ACC112 (cell line): ENCODE data around the gene PRRG4.

Experiments used
- H2AFZ ChIP-seq: fragments of 200-600 bp; sonication (generic); one replicate; pipeline ENCODE4 v1.6.0; 2017; ENCODE audit warnings: antibody characterized with exemption, low read length; ENCODE audit not compliant: unreplicated experiment
- H3K27ac ChIP-seq: fragments of 200-600 bp; sonication (generic); 2 replicates; pipeline ENCODE4 v1.5.1; 2014; ENCODE audit warnings: low read depth, mild to moderate bottlenecking, antibody characterized with exemption, low read length, moderate library complexity
- H3K27me3 ChIP-seq: fragments of 200-600 bp; sonication (generic); 2 replicates; pipeline ENCODE4 v1.6.1; 2014; ENCODE audit warnings: mild to moderate bottlenecking, antibody characterized with exemption, low read length, moderate library complexity, mixed read lengths; ENCODE audit not compliant: insufficient read depth
- H3K36me3 ChIP-seq: fragments of 200-600 bp; sonication (generic); 2 replicates; pipeline ENCODE4 v1.6.1; 2016; ENCODE audit warnings: mild to moderate bottlenecking, antibody characterized with exemption, low read length, moderate library complexity, mixed read lengths; ENCODE audit not compliant: insufficient read depth
- H3K4me1 ChIP-seq: fragments of 200-600 bp; sonication (generic); one replicate; pipeline ENCODE4 v1.6.1; 2016; ENCODE audit warnings: low read length, mixed read lengths; ENCODE audit not compliant: insufficient read depth, unreplicated experiment, control insufficient read depth
- H3K4me3 ChIP-seq: fragments of 200-600 bp; sonication (generic); 2 replicates; pipeline ENCODE4 v1.5.1; 2014; ENCODE audit warnings: mild to moderate bottlenecking, low read depth, low read length
- H3K79me2 ChIP-seq: fragments of 200-600 bp; sonication (generic); one replicate; pipeline ENCODE4 v1.6.0; 2016; ENCODE audit warnings: low read length; ENCODE audit not compliant: control insufficient read depth, unreplicated experiment, insufficient read depth

The PRRG4 gene

GRCh38 chr11:32830413-32830738 lies 649 bp downstream of the PRRG4 start:
- H2AFZ ChIP-seq, result peak overlapping the region; percentile 97
- 0 out of 2 replicates have a peak, but pooled peaks cover 3% of the 10 kb centered on the region for H3K27me3 ChIP-seq
- no peaks in the 10 kb centered on the region for H3K4me1 ChIP-seq
- peak overlapping the region; percentile 80 for H3K4me3 ChIP-seq
- no peaks in the 10 kb centered on the region for H3K36me3 ChIP-seq
- H3K79me2 ChIP-seq, result no peaks in the 10 kb centered on the region
- H3K27ac ChIP-seq, result no peak overlapping the region

DNA sequence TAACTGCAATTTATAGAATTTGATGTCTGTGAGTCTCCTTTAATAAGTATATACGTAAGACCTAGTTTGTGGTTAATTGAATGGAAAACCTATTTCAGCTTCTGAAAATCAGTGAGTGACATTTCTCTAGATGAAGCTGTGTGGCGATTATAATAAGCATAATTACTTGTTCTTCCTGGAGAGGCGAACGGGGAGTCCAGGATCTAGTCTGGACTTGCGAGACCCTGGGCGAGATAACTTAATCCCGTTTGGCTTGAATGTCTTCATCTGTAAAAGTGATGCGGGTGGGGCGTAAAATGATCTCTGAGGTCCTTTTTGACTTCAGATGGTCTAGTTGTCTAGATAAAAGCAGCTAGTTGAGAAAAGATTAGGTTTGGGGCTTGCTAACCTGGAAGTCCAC lies 1.1 kb downstream of the PRRG4 start:
- Histone ChIP-seq H3K79me2 (no peaks in the 10 kb centered on the region), H3K27ac (no peak overlapping the region), H3K36me3 (no peaks in the 10 kb centered on the region), H2AFZ (no peak overlapping the region), H3K4me1 (no peaks in the 10 kb centered on the region), H3K4me3 (no peak overlapping the region), H3K27me3 (0 out of 2 replicates have a peak, but pooled peaks cover 3% of the 10 kb centered on the region)

GRCh38 chr11:32831221-32831620 lies 1.5 kb downstream of the PRRG4 start:
- Histone ChIP-seq H2AFZ (no peak overlapping the region), H3K79me2 (no peaks in the 10 kb centered on the region), H3K27me3 (0 out of 2 replicates have a peak, but pooled peaks cover 3% of the 10 kb centered on the region), H3K4me3 (no peak overlapping the region), H3K27ac (no peak overlapping the region), H3K36me3 (no peaks in the 10 kb centered on the region), H3K4me1 (no peaks in the 10 kb centered on the region)

GRCh38 chr11:32833921-32834320 lies 4.2 kb downstream of the PRRG4 start:
- no peaks in the 10 kb centered on the region for H3K36me3 ChIP-seq
- peaks cover 3% of the 10 kb centered on the region for H3K4me1 ChIP-seq
- H2AFZ ChIP-seq, result no peak overlapping the region
- no peaks in the 10 kb centered on the region for H3K79me2 ChIP-seq
- H3K27me3 ChIP-seq, result 0 out of 2 replicates have a peak, but pooled peaks cover 3% of the 10 kb centered on the region
- H3K4me3 ChIP-seq, result no peak overlapping the region
- no peak overlapping the region for H3K27ac ChIP-seq

- H2AFZ ChIP-seq, result no peak overlapping the region
- H3K4me1 ChIP-seq, result peaks cover 4% of the 10 kb centered on the region
- H3K4me3 ChIP-seq, result no peak overlapping the region
- no peaks in the 10 kb centered on the region for H3K36me3 ChIP-seq
- no peaks in the 10 kb centered on the region for H3K79me2 ChIP-seq
- H3K27ac ChIP-seq, result no peak overlapping the region
- H3K27me3 ChIP-seq, result no peaks in the 10 kb centered on the region
Observed at GRCh38 chr11:32836946-32837345, 7.2 kb downstream of the PRRG4 start.

GRCh38 chr11:32838505-32839274 lies 9.0 kb downstream of the PRRG4 start:
- no peak overlapping the region for H2AFZ ChIP-seq
- no peaks in the 10 kb centered on the region for H3K27me3 ChIP-seq
- H3K79me2 ChIP-seq, result no peaks in the 10 kb centered on the region
- peaks cover 4% of the 10 kb centered on the region for H3K4me1 ChIP-seq
- H3K27ac ChIP-seq, result no peak overlapping the region
- H3K36me3 ChIP-seq, result no peaks in the 10 kb centered on the region
- no peak overlapping the region for H3K4me3 ChIP-seq

DNA sequence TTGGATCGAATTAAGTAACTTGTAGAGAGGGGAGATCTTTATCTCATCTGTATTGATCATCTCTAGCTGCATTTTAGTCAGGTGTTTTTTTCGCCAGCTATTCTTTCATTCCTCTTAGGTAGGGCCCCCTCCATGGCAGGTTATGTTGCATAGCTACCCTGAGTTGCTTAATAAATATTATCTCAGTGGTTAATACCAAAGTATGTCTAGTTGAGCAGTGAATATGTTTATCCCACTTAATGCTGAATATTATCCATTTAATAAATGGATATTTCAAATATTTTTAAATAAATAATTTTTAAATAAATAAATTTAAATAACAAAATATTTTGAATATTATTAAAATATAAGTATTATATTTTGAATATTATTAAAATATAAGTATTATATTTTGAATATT lies 9.6 kb downstream of the PRRG4 start:
- Histone ChIP-seq H3K27me3 (no peaks in the 10 kb centered on the region), H3K4me3 (no peak overlapping the region), H3K27ac (no peak overlapping the region), H2AFZ (no peak overlapping the region), H3K36me3 (no peaks in the 10 kb centered on the region), H3K79me2 (no peaks in the 10 kb centered on the region), H3K4me1 (peaks cover 4% of the 10 kb centered on the region)

GRCh38 chr11:32840587-32840986 lies 10.9 kb downstream of the PRRG4 start:
- peaks cover 4% of the 10 kb centered on the region for H3K4me1 ChIP-seq
- H3K79me2 ChIP-seq, result no peaks in the 10 kb centered on the region

DNA sequence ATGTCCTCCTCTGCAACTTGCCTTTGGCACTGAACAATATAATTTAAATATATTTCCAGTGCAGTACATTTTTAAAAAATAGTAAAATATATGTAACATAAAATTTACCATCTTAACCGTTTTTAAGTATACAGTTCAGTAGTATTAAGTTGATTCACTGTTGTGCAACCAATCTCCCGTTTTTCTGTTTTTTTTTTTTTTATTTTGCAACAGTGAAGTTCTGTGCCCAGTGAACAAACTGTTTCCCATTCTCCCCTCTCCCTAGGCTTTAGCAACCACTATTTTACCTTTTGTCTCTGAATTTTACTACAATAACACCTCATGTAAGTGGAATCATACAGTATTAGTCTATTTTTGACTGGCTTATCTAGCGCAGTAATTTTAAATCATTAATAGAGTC lies 13.8 kb downstream of the PRRG4 start:
- Histone ChIP-seq H2AFZ (no peak overlapping the region), H3K4me1 (peaks cover 4% of the 10 kb centered on the region), H3K79me2 (no peaks in the 10 kb centered on the region), H3K27ac (no peak overlapping the region), H3K4me3 (no peak overlapping the region), H3K27me3 (no peaks in the 10 kb centered on the region), H3K36me3 (no peaks in the 10 kb centered on the region)

More at GRCh38 chr11:32840587-32840986, 10.9 kb downstream of the PRRG4 start:
- Histone ChIP-seq H3K36me3 (no peaks in the 10 kb centered on the region), H2AFZ (no peak overlapping the region), H3K4me3 (no peak overlapping the region), H3K27ac (no peak overlapping the region), H3K27me3 (no peaks in the 10 kb centered on the region)

GRCh38 chr11:32847511-32847910 lies 17.8 kb downstream of the PRRG4 start:
- no peaks in the 10 kb centered on the region for H3K36me3 ChIP-seq
- H3K79me2 ChIP-seq, result no peaks in the 10 kb centered on the region
- H2AFZ ChIP-seq, result no peak overlapping the region
- H3K4me3 ChIP-seq, result no peak overlapping the region
- no peaks in the 10 kb centered on the region for H3K27me3 ChIP-seq
- no peaks in the 10 kb centered on the region for H3K4me1 ChIP-seq
- no peak overlapping the region for H3K27ac ChIP-seq

DNA sequence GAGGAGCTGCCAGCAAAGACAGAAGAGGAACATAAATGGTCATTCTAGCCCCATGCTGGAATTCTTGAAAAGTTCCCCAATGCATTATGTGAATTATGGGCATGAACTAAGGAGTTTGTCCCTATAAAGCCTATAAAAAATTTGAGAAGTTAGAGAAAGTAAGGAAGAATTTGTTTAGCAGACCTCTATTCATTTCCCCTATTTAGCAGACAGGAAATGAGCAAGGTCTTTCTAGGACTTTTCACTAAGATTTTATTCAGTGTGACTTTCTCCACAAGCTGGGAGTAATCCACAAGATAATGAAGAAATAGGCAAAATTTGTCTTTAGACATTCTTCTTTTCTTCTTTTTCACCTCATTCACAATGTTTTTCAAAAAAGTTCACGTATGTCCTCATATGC lies 20.0 kb downstream of the PRRG4 start:
- no peaks in the 10 kb centered on the region for H3K4me1 ChIP-seq

More for the DNA sequence above, 20.0 kb downstream of the PRRG4 start:
- peak overlapping the region; percentile 30 for H2AFZ ChIP-seq
- no peaks in the 10 kb centered on the region for H3K27me3 ChIP-seq
- no peaks in the 10 kb centered on the region for H3K79me2 ChIP-seq
- H3K36me3 ChIP-seq, result no peaks in the 10 kb centered on the region
- H3K4me3 ChIP-seq, result no peak overlapping the region
- H3K27ac ChIP-seq, result no peak overlapping the region
